CD4-positive, alpha-beta memory T cell (primary cell): ENCODE measurements around the gene OR5B12. TPM values are rescaled to one million over a fixed set of nuclear protein-coding genes. Genes with fewer than 3 reads are reported as not detected.

Source experiments
- CTCF ChIA-PET: fragments of 350-600 bp; sonication (Branson Sonifier 250); formaldehyde crosslinking; loops from one replicate; lab custom pipeline; 2021; ENCODE audit warnings: inconsistent platforms; ENCODE audit not compliant: partially characterized antibody; lab: Charles Lee
- POLR2A ChIA-PET: fragments of 350-600 bp; sonication (Branson Sonifier 250); formaldehyde crosslinking; loops from one replicate; lab custom pipeline; 2021; ENCODE audit not compliant: partially characterized antibody; lab: Charles Lee
- DNase-seq, 5 donors: peaks; one replicate each; pipeline versions ENCODE4 v3.0.0 to v3.0.0-alpha.2; 2020 to 2022; ENCODE audit warnings: mixed read lengths in 1 of 5
- H3K27ac ChIP-seq: one replicate; pipeline ENCODE4 v1.7.0; 2013; ENCODE audit warnings: low read depth, low read length
- H3K27me3 ChIP-seq: 2 replicates; pipeline ENCODE4 v1.7.0; 2013; ENCODE audit warnings: mild to moderate bottlenecking, low read length, moderate library complexity; ENCODE audit not compliant: insufficient read depth
- H3K36me3 ChIP-seq: 2 replicates; pipeline ENCODE4 v1.7.0; 2013; ENCODE audit warnings: mild to moderate bottlenecking, low read length, moderate library complexity; ENCODE audit not compliant: insufficient read depth
- H3K4me1 ChIP-seq: 2 replicates; pipeline ENCODE4 v1.7.0; 2013; ENCODE audit warnings: mild to moderate bottlenecking, low read length, moderate library complexity; ENCODE audit not compliant: insufficient read depth
- H3K4me3 ChIP-seq, 2 donors: one replicate each; pipeline ENCODE4 v1.7.0; 2013; ENCODE audit warnings: low read length in 2 of 2, mild to moderate bottlenecking in 1 of 2
- H3K9me3 ChIP-seq, 2 donors: one replicate each; pipeline ENCODE4 v1.7.0; 2013; ENCODE audit warnings: low read length in 2 of 2, control low read depth in 1 of 2; ENCODE audit not compliant: control insufficient read depth in 1 of 2
- H3K27ac Mint-ChIP-seq, 7 donors: one replicate each; pipeline ENCODE4 v1.8.0; 2020 to 2021; ENCODE audit warnings: mixed read lengths in 7 of 7, mild to moderate bottlenecking in 6 of 7, inconsistent platforms in 3 of 7, moderate library complexity in 3 of 7
- H3K27me3 Mint-ChIP-seq, 2 donors: one replicate each; pipeline ENCODE4 v1.8.0; 2020 to 2021; ENCODE audit warnings: mixed read lengths in 2 of 2
- H3K36me3 Mint-ChIP-seq, 2 donors: one replicate each; pipeline ENCODE4 v1.8.0; 2020 to 2021; ENCODE audit warnings: mixed read lengths in 2 of 2, inconsistent platforms in 1 of 2, mild to moderate bottlenecking in 1 of 2
- H3K4me1 Mint-ChIP-seq, 4 donors: one replicate each; pipeline ENCODE4 v1.8.0; 2020 to 2021; ENCODE audit warnings: mixed read lengths in 4 of 4, mild to moderate bottlenecking in 1 of 4
- H3K4me3 Mint-ChIP-seq, 8 donors: one replicate each; pipeline ENCODE4 v1.8.0; 2020 to 2021; ENCODE audit warnings: mixed read lengths in 8 of 8, mild to moderate bottlenecking in 7 of 8, moderate library complexity in 6 of 8, inconsistent platforms in 3 of 8
- H3K9me3 Mint-ChIP-seq, 8 donors: one replicate each; pipeline ENCODE4 v1.8.0; 2020 to 2021; ENCODE audit warnings: mixed read lengths in 8 of 8, mild to moderate bottlenecking in 5 of 8, inconsistent platforms in 3 of 8, moderate library complexity in 1 of 8
- intact Hi-C: fragments of 100-400 bp; cut with micrococcal nuclease; formaldehyde crosslinking; loops from one replicate; pipeline ENCODE4 v1.15.1; 2023
- polyA plus RNA-seq, 2 donors: library from polyadenylated mRNA; unstranded; fragments of 300-500 nt; fragmentation: Illumina TruSeq; gene quantifications; one replicate each; pipeline ENCODE4 v1.2.3, GENCODE V29; 2021
- total RNA-seq, 2 experiments: library from RNA; stranded (reverse); gene quantifications; one replicate each; pipeline ENCODE4 v1.2.3, GENCODE V29; 2021

Gene OR5B12
- total and polyA plus RNA-seq, 4 experiments from 2014 or later: not detected

DNA sequence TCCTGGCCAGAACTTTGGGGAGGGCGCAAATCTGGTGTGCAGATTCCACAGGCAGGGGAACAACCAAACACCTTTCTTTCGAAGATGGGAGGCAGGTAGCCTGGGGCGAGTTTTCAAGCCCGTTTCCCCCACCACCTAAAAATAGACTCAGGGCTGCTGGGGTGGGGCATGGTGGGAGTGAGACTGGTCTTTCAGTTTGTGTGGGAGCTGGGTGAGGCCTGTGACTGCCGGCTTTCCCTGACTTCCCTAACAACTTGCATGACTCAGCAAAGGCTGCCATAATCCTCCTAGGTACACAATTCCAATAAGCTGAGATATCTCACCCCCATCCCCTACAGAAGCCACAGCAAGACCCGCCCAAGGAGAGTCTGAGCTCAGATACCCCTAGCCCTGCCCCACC is 4.3 kb upstream of the OR5B12 start:
- Mint-ChIP-seq H3K4me1 (no peaks in the 10 kb centered on the region), H3K36me3 (no peaks in the 10 kb centered on the region), H3K27me3 (peaks cover 10 to 21% of the 10 kb centered on the region in 2 donors), H3K4me3 (no peak overlapping the region), H3K27ac (no peak overlapping the region), H3K9me3 (peaks cover 0 to 27% (median 5%) of the 10 kb centered on the region in 8 donors)
- Histone ChIP-seq H3K36me3 (no peaks in the 10 kb centered on the region), H3K4me3 (no peak overlapping the region), H3K4me1 (no peaks in the 10 kb centered on the region), H3K27ac (no peak overlapping the region), H3K9me3 (no peaks in the 10 kb centered on the region), H3K27me3 (no peaks in the 10 kb centered on the region)
- CTCF ChIA-PET: interaction anchor here (1.1 kb wide), 1 partner anchor 15 kb away, joined by 3 read pairs; no protein-coding TSS in a partner anchor
- DNase-seq: no peak
- POLR2A ChIA-PET: no interaction called here
- intact Hi-C loops: no loop called here

DNA sequence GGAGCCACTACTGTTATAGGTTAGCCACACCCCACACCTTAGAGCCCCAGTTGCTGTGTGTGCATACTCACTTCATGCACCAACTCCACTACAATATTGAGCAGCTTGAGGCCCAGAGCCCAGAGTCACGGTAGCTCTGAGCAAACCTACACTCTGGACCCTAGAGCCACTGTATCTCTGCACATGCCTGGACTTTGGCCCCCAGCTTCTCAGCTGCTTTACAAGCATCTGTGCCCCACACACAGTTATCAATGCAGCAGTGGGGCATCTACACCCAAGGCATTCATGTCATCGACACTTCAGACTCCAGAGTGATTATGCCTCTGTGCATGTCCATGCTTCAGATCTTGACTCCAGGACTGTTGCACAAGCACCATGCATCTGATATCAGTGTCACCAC is 2.3 kb upstream of the OR5B12 start:
- no peaks in the 10 kb centered on the region for H3K36me3 ChIP-seq
- CTCF ChIA-PET: no interaction called here
- Mint-ChIP-seq H3K4me1 (no peaks in the 10 kb centered on the region), H3K9me3 (peaks cover 0 to 23% (median 6%) of the 10 kb centered on the region in 8 donors), H3K27ac (no peak overlapping the region), H3K27me3 (peaks cover 10 to 19% of the 10 kb centered on the region in 2 donors), H3K4me3 (no peak overlapping the region), H3K36me3 (no peaks in the 10 kb centered on the region)
- H3K27ac ChIP-seq: no peak overlapping the region
- no peaks in the 10 kb centered on the region for H3K27me3 ChIP-seq
- H3K9me3 ChIP-seq: no peaks in the 10 kb centered on the region
- intact Hi-C loops: no loop called here
- no peak for DNase-seq
- no peak overlapping the region for H3K4me3 ChIP-seq
- H3K4me1 ChIP-seq: no peaks in the 10 kb centered on the region
- POLR2A ChIA-PET: no interaction called here

DNA sequence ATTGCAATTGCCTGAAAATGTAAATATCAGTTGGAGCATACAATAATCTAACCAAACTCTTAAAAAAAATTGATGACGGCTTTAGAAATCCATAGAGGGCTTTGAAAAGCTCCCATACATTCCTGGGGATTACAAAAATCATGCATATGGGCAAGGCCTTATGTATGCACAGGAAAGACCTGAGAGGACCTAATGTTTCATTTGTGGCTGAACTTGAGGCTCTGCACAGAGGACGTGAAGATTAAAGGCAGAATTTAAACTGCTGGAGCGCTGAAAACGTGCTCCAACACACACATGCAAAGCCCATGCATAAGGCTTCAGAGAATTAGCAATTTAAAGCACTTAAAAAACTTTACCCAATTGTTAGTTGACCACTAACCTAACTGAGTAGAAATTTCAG is 3.5 kb downstream of the OR5B12 start:
- no peak overlapping the region for H3K27ac Mint-ChIP-seq

DNA sequence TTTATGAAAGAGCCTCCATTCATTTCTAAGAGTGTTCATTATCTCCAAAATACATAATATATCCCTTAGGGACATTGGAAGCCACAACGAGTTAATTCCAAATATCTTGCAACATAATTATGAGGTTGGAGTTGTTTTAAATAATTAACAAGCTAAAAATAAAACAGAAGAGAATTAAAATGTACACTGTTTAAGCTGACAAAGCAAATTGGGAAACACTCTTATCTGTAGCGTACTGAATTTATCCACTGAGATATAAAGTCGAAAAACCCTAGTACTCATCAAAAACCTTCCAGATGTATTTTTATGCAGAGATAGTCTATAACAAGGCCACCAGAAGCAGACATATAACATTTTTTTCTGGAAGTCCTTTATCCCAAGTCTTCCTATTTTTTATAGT is 7.8 kb downstream of the OR5B12 start:
- H3K4me1 Mint-ChIP-seq: no peaks in the 10 kb centered on the region
- H3K27me3 ChIP-seq: no peaks in the 10 kb centered on the region
- DNase-seq: no peak
- H3K9me3 Mint-ChIP-seq: peaks cover under 1 to 18% (median 6%) of the 10 kb centered on the region in 8 donors
- H3K36me3 Mint-ChIP-seq: no peaks in the 10 kb centered on the region
- intact Hi-C loops: no loop called here
- H3K27ac ChIP-seq: no peak overlapping the region
- no peaks in the 10 kb centered on the region for H3K36me3 ChIP-seq
- no peak overlapping the region for H3K4me3 ChIP-seq
- ChIA-PET CTCF (no interaction called here), POLR2A (no interaction called here)
- no peaks in the 10 kb centered on the region for H3K9me3 ChIP-seq
- H3K27ac Mint-ChIP-seq: no peak overlapping the region
- no peak overlapping the region for H3K4me3 Mint-ChIP-seq
- H3K4me1 ChIP-seq: no peaks in the 10 kb centered on the region
- peaks cover 0 to 3% of the 10 kb centered on the region in 2 donors for H3K27me3 Mint-ChIP-seq

More for the DNA sequence above, 3.5 kb downstream of the OR5B12 start:
- CTCF ChIA-PET: no interaction called here
- intact Hi-C loops: no loop called here
- no peaks in the 10 kb centered on the region for H3K27me3 ChIP-seq
- peaks cover 0 to 9% (median 4%) of the 10 kb centered on the region in 8 donors for H3K9me3 Mint-ChIP-seq
- DNase-seq: no peak
- no peaks in the 10 kb centered on the region for H3K9me3 ChIP-seq
- H3K4me1 Mint-ChIP-seq: no peaks in the 10 kb centered on the region
- H3K36me3 ChIP-seq: no peaks in the 10 kb centered on the region
- no peak overlapping the region for H3K27ac ChIP-seq
- H3K36me3 Mint-ChIP-seq: no peaks in the 10 kb centered on the region
- H3K4me1 ChIP-seq: no peaks in the 10 kb centered on the region
- no peak overlapping the region for H3K4me3 ChIP-seq
- POLR2A ChIA-PET: no interaction called here
- no peak overlapping the region for H3K4me3 Mint-ChIP-seq
- peaks cover 0 to 6% of the 10 kb centered on the region in 2 donors for H3K27me3 Mint-ChIP-seq

DNA sequence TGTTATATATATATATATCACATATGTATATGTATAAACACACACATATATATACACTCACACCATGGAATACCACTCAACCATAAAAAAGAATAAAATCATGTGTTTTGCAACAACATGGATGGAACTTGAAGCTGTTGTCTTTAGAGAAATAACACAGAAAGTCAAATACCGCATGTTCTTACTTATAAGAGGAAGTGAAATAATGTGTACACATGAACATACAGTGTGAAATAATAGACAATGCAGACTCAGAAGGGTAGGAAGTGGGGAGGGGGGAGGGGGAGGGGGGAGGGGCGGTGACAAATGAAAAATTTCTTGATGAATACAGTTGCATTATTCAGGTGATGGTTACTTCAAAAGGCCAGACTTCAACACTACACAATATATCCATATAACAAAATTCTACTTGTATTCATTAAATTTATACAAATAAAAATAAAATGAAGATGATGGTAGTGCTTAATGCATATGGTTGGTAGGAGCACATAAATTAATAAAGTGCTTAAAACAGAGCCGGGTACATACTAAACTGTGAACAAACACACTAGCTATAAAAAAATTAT is 8.3 kb downstream of the OR5B12 start:
- no peak for DNase-seq
- peaks cover 3 to 23% (median 11%) of the 10 kb centered on the region in 8 donors for H3K9me3 Mint-ChIP-seq
- intact Hi-C loops: no loop called here
- no peak overlapping the region for H3K4me3 Mint-ChIP-seq
- Histone ChIP-seq H3K36me3 (no peaks in the 10 kb centered on the region), H3K4me1 (no peaks in the 10 kb centered on the region), H3K4me3 (no peak overlapping the region), H3K27me3 (no peaks in the 10 kb centered on the region), H3K9me3 (no peaks in the 10 kb centered on the region), H3K27ac (no peak overlapping the region)
- H3K27me3 Mint-ChIP-seq: peaks cover 0 to 3% of the 10 kb centered on the region in 2 donors
- POLR2A ChIA-PET: no interaction called here
- no peak overlapping the region for H3K27ac Mint-ChIP-seq
- peaks cover 0 to 4% of the 10 kb centered on the region in 2 donors for H3K36me3 Mint-ChIP-seq
- H3K4me1 Mint-ChIP-seq: no peaks in the 10 kb centered on the region
- CTCF ChIA-PET: no interaction called here

DNA sequence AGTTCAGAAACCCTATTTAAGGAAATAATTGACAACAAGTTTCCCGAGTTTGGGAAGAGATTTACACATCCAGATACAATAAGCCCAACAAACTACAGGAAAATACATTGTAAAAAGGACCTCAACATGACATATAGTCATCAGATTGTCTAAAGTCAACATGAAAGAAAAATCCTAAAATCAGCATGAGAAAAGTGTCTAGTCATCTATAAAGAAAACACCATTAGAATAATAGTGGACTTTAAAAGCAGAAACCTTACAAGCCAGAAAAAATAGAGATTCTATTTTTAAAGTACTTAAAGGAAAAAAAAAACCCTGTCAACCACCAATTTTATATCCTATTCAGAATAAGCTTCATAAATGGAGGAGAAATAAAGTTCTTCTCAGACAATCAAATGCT is 12.8 kb downstream of the OR5B12 start:
- CTCF ChIA-PET: no interaction called here
- H3K4me1 Mint-ChIP-seq: no peaks in the 10 kb centered on the region

DNA sequence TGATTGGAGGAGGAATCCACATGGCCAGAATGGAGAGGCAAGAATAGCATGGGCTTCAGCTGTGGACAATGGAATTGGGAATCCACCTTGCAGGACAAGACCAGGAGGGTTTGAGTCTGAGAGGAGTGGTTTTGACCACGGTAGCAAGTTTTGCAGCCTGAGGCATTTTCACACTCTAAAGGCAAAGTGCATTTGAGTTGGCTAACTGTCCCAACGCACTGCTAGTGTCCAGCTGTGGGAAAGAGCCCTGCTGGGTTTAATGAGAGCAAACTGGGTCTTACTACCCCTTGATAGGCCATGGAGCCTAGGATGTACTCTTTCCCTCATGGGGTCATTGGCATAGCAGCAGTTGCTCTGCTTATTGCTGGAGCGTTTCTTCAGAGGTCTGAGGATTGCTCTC is 14.0 kb downstream of the OR5B12 start, which contains the start of gene OR5B2:
OR5B2 (minus strand) TSS at position 101 of the 400 bp plus-strand sequence. CDS start 4,860 bp downstream, outside the sequence.
- Mint-ChIP-seq H3K27ac (no peak within 1 kb of the TSS), H3K9me3 (peaks cover 0 to 21% (median 12%) of the 10 kb centered on the region in 8 donors), H3K27me3 (peaks cover 0 to 7% of the 10 kb centered on the region in 2 donors), H3K36me3 (peaks cover 0 to 4% of the 10 kb centered on the region in 2 donors), H3K4me3 (no peak within 1 kb of the TSS), H3K4me1 (no peaks in the 10 kb centered on the region)
- no peak for DNase-seq
- no peaks in the 10 kb centered on the region for H3K27me3 ChIP-seq
- no peaks in the 10 kb centered on the region for H3K36me3 ChIP-seq
- no peaks in the 10 kb centered on the region for H3K9me3 ChIP-seq
- H3K4me3 ChIP-seq: no peak within 1 kb of the TSS
- no peak within 1 kb of the TSS for H3K27ac ChIP-seq
- CTCF ChIA-PET: no interaction called here
- POLR2A ChIA-PET: no interaction called here
- no peaks in the 10 kb centered on the region for H3K4me1 ChIP-seq
- intact Hi-C loops: no loop called here

More for the DNA sequence above, 12.8 kb downstream of the OR5B12 start:
- Histone ChIP-seq H3K27ac (no peak overlapping the region), H3K4me3 (no peak overlapping the region), H3K27me3 (no peaks in the 10 kb centered on the region), H3K9me3 (no peaks in the 10 kb centered on the region), H3K36me3 (no peaks in the 10 kb centered on the region), H3K4me1 (no peaks in the 10 kb centered on the region)
- Mint-ChIP-seq H3K9me3 (peaks cover 0 to 21% (median 12%) of the 10 kb centered on the region in 8 donors), H3K36me3 (peaks cover 0 to 4% of the 10 kb centered on the region in 2 donors), H3K27ac (no peak overlapping the region), H3K4me3 (no peak overlapping the region), H3K27me3 (peaks cover 0 to 5% of the 10 kb centered on the region in 2 donors)
- no peak for DNase-seq
- POLR2A ChIA-PET: no interaction called here
- intact Hi-C loops: no loop called here
